Mesothelial cell of epicardium (in vitro differentiated cells): ENCODE data around the gene MARS1. TPM values are rescaled to one million over a fixed set of nuclear protein-coding genes. Genes with fewer than 3 reads are reported as not detected.
A peak's percentile ranks its signal among the peaks of the same experiment; 100 is the strongest.

ENCODE experiments used
- DNase-seq, 2 experiments: peaks; one replicate each; pipeline ENCODE4 v3.0.0; 2021; ENCODE audit warnings: low spot score in 2 of 2; ENCODE audit not compliant: unreplicated experiment in 2 of 2
- H3K27ac Mint-ChIP-seq: 2 replicates; pipeline ENCODE4 v1.8.0; 2021; ENCODE audit warnings: mixed read lengths
- H3K27me3 Mint-ChIP-seq: 2 replicates; pipeline ENCODE4 v1.8.0; 2021; ENCODE audit warnings: low read depth, mixed read lengths
- H3K36me3 Mint-ChIP-seq: 2 replicates; pipeline ENCODE4 v1.8.0; 2021; ENCODE audit warnings: mixed read lengths
- H3K4me1 Mint-ChIP-seq: 2 replicates; pipeline ENCODE4 v1.8.0; 2021; ENCODE audit warnings: mixed read lengths
- H3K4me3 Mint-ChIP-seq: 2 replicates; pipeline ENCODE4 v1.8.0; 2021; ENCODE audit warnings: mild to moderate bottlenecking, moderate library complexity, mixed read lengths
- H3K9me3 Mint-ChIP-seq: 2 replicates; pipeline ENCODE4 v1.8.0; 2021; ENCODE audit warnings: mixed read lengths
- CTCF ChIP-seq: fragments of 200-600 bp; sonication (generic); IDR thresholded peaks from one replicate; pipeline ENCODE4 v1.5.0; 2021; ENCODE audit warnings: antibody characterized with exemption; ENCODE audit not compliant: unreplicated experiment
- total RNA-seq: library from RNA; stranded (reverse); gene quantifications from 3 replicates; pipeline ENCODE4 v1.2.1, GENCODE V29; 2021

The MARS1 gene
- total RNA-seq, 1 donor from 2014 or later: 177 TPM

- H3K4me1 Mint-ChIP-seq: peaks cover 3% of the 10 kb centered on the region
- no peaks in the 10 kb centered on the region for H3K27me3 Mint-ChIP-seq
- no peak overlapping the region for H3K4me3 Mint-ChIP-seq
- peaks cover 20% of the 10 kb centered on the region for H3K36me3 Mint-ChIP-seq
- TF ChIP-seq CTCF: no peak
- H3K27ac Mint-ChIP-seq: peak overlapping the region; percentile 13
- DNase-seq: no peak
- H3K9me3 Mint-ChIP-seq: no peaks in the 10 kb centered on the region
Measured at GRCh38 chr12:57529831-57530230, 42.0 kb downstream of the MARS1 start.

GRCh38 chr12:57530396-57531142, 42.7 kb downstream of the MARS1 start:
- DNase-seq: no peak
- TF ChIP-seq CTCF: no peak
- no peaks in the 10 kb centered on the region for H3K4me1 Mint-ChIP-seq
- H3K36me3 Mint-ChIP-seq: peaks cover 28% of the 10 kb centered on the region
- H3K27ac Mint-ChIP-seq: peak overlapping the region; percentile 21
- no peaks in the 10 kb centered on the region for H3K27me3 Mint-ChIP-seq
- H3K9me3 Mint-ChIP-seq: no peaks in the 10 kb centered on the region
- no peak overlapping the region for H3K4me3 Mint-ChIP-seq

GRCh38 chr12:57531836-57532235, 44.0 kb downstream of the MARS1 start:
- no peaks in the 10 kb centered on the region for H3K9me3 Mint-ChIP-seq
- TF ChIP-seq CTCF: no peak
- H3K27ac Mint-ChIP-seq: no peak overlapping the region
- H3K36me3 Mint-ChIP-seq: peaks cover 29% of the 10 kb centered on the region
- DNase-seq: no peak
- H3K4me3 Mint-ChIP-seq: no peak overlapping the region
- H3K4me1 Mint-ChIP-seq: no peaks in the 10 kb centered on the region
- H3K27me3 Mint-ChIP-seq: no peaks in the 10 kb centered on the region

- no peak overlapping the region for H3K27ac Mint-ChIP-seq
- H3K9me3 Mint-ChIP-seq: no peaks in the 10 kb centered on the region
- peaks cover 31% of the 10 kb centered on the region for H3K36me3 Mint-ChIP-seq
- no peak for DNase-seq
- no peak overlapping the region for H3K4me3 Mint-ChIP-seq
- no peaks in the 10 kb centered on the region for H3K4me1 Mint-ChIP-seq
- H3K27me3 Mint-ChIP-seq: no peaks in the 10 kb centered on the region
- TF ChIP-seq CTCF: no peak
Measured at GRCh38 chr12:57533108-57533507, 45.2 kb downstream of the MARS1 start.

GRCh38 chr12:57534250-57534649, 46.4 kb downstream of the MARS1 start:
- H3K27me3 Mint-ChIP-seq: no peaks in the 10 kb centered on the region
- no peaks in the 10 kb centered on the region for H3K4me1 Mint-ChIP-seq
- H3K27ac Mint-ChIP-seq: no peak overlapping the region
- H3K4me3 Mint-ChIP-seq: no peak overlapping the region
- no peaks in the 10 kb centered on the region for H3K9me3 Mint-ChIP-seq
- no peak for TF ChIP-seq CTCF
- no peak for DNase-seq
- peaks cover 38% of the 10 kb centered on the region for H3K36me3 Mint-ChIP-seq
